Thyroid gland (tissue), 4 donors: Measurements from ENCODE around the gene KNL1. TPM values are rescaled to one million over a fixed set of nuclear protein-coding genes. Genes with fewer than 3 reads are reported as not detected.

Source experiments
- DNase-seq, 2 donors: peaks; one replicate each; pipeline ENCODE4 v3.0.0-alpha.2; 2019
- H3K27ac ChIP-seq, 3 donors: fragments of 200-600 bp; sonication (generic); 1 replicate in 2 of 3; 2 replicates in 1 of 3; pipeline ENCODE4 v1.5.1; 2016 to 2019; ENCODE audit warnings: mild to moderate bottlenecking in 1 of 3, moderate library complexity in 1 of 3
- H3K27me3 ChIP-seq: fragments of 200-600 bp; sonication (generic); one replicate; pipeline ENCODE4 v1.5.1; 2019
- H3K36me3 ChIP-seq, 2 donors: fragments of 200-600 bp; sonication (generic); one replicate each; pipeline ENCODE4 v1.5.1; 2016 to 2019
- H3K4me1 ChIP-seq, 2 donors: fragments of 200-600 bp; sonication (generic); one replicate each; pipeline ENCODE4 v1.5.1; 2017 to 2019
- H3K4me3 ChIP-seq, 3 donors: fragments of 200-600 bp; sonication (generic); replicated peaks in 1 of 3; 1 replicate in 2 of 3; 2 replicates in 1 of 3; pipeline ENCODE4 v1.5.1; 2016; ENCODE audit warnings: mild to moderate bottlenecking in 1 of 3
- H3K9me3 ChIP-seq: fragments of 200-600 bp; sonication (generic); one replicate; pipeline ENCODE4 v1.5.1; 2017
- CTCF ChIP-seq, 6 experiments: fragments of 200-600 bp in 3 of 6; fragments of 450-650 bp in 3 of 6; sonication (generic) in 3 of 6; IDR thresholded peaks; one replicate each; pipeline ENCODE4 v1.5.1; 2016 to 2019; ENCODE audit warnings: antibody characterized with exemption in 6 of 6, mild to moderate bottlenecking in 2 of 6, inconsistent platforms in 1 of 6, moderate library complexity in 1 of 6
- POLR2A ChIP-seq, 2 donors: fragments of 450-650 bp; IDR thresholded peaks; one replicate each; pipeline ENCODE4 v1.6.1; 2017; ENCODE audit warnings: antibody characterized with exemption in 2 of 2, mild to moderate bottlenecking in 2 of 2, moderate library complexity in 1 of 2
- WGBS, 2 donors: methylation state at CpG; one replicate each; pipeline ENCODE4 v1.1.5; 2017; 5-methylcytosine and 5-hydroxymethylcytosine counted together
- intact Hi-C: fragments of 100-400 bp; cut with DNase I; formaldehyde crosslinking; loops from one replicate; pipeline ENCODE4 v1.15.1; 2023
- total RNA-seq, 4 donors: library from RNA; depleted of rRNA; stranded (reverse); fragments of >200 nt; gene quantifications; one replicate each; pipeline ENCODE4 v1.2.3, GENCODE V29; 2016

Gene KNL1
- total RNA-seq, 4 donors from 2014 or later: 0.78 to 3.8 (median 0.93) TPM

GRCh38 chr15:40563426-40563825 is 30.6 kb upstream of the KNL1 start:
- no peaks in the 10 kb centered on the region for H3K27me3 ChIP-seq
- H3K36me3 ChIP-seq: peaks cover 0 to 3% of the 10 kb centered on the region in 2 donors
- DNase-seq: no peak
- H3K27ac ChIP-seq: no peak overlapping the region
- H3K4me3 ChIP-seq: no peak overlapping the region
- intact Hi-C loops: loop anchor here (10.0 kb wide), 1 partner anchor 211 kb away; no protein-coding TSS in a partner anchor
- peaks cover 5 to 13% of the 10 kb centered on the region in 2 donors for H3K4me1 ChIP-seq
- no peak for TF ChIP-seq POLR2A (IDR thresholded peaks at IDR 0.05)
- no peak for TF ChIP-seq CTCF (IDR thresholded peaks at IDR 0.05)
- no peaks in the 10 kb centered on the region for H3K9me3 ChIP-seq

DNA sequence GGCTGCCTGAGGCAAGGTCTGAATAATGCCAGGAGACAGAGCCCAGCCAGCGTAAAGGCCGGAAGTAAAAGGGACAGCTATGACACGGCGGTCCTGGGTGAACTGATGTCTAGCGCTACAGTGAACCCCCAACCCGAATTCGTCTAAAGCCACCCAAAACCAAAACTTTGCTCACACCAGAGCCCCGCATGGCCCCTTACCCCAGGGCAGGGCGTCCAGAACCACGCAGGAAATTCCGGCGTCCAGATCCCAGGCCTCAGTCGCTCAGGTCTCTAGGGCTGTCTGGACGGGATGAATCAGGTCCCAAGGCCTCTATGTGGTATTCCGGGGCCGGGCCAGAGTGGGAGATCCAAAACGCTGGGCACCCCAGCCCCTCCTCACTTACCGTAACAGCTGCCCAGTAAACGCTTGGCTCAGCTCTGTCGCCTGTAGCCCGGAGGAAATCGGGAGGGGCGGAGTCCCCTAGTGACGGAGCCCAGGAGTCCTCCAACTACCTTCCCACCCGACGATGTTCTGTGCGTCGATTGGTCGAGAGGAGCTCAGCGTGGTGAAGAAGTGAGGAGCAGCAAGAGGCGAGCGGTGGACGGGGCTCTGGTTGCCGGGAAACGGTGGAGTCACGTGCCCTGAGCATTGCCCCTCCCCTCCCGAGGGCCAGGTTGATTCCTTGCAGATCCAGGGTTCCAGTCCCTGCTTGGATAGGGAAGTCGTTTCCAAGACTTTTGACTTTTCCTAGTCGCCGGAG is 29.3 kb upstream of the KNL1 start, which contains the start of gene CCDC32:
Gene CCDC32 (minus strand): TSS at position 452 of the 742 bp plus-strand sequence. CDS start 2,027 bp downstream, outside the sequence.
- H3K9me3 ChIP-seq: no peaks in the 10 kb centered on the region
- peak; percentile 98 to 99 for DNase-seq
- TF ChIP-seq CTCF (IDR thresholded peaks at IDR 0.05): no peak
- peak in 1 of 2 donors; percentile 91 for TF ChIP-seq POLR2A (IDR thresholded peaks at IDR 0.05)
- peaks cover 9 to 19% of the 10 kb centered on the region in 2 donors for H3K4me1 ChIP-seq
- H3K36me3 ChIP-seq: peaks cover 0 to 3% of the 10 kb centered on the region in 2 donors
- H3K4me3 ChIP-seq: peak within 1 kb of the TSS; percentile 15 to 61 (median 61)
- intact Hi-C loops: loop anchor here (5.0 to 10.0 kb wide), 2 partner anchors 122 to 210 kb away; partner anchors contain the start of gene BAHD1
- 0% methylated on average over 18 to 28 of the region's 40 CpGs for WGBS, 2 donors
- no peaks in the 10 kb centered on the region for H3K27me3 ChIP-seq
- H3K27ac ChIP-seq: peak within 1 kb of the TSS; percentile 33 to 95 (median 91)

DNA sequence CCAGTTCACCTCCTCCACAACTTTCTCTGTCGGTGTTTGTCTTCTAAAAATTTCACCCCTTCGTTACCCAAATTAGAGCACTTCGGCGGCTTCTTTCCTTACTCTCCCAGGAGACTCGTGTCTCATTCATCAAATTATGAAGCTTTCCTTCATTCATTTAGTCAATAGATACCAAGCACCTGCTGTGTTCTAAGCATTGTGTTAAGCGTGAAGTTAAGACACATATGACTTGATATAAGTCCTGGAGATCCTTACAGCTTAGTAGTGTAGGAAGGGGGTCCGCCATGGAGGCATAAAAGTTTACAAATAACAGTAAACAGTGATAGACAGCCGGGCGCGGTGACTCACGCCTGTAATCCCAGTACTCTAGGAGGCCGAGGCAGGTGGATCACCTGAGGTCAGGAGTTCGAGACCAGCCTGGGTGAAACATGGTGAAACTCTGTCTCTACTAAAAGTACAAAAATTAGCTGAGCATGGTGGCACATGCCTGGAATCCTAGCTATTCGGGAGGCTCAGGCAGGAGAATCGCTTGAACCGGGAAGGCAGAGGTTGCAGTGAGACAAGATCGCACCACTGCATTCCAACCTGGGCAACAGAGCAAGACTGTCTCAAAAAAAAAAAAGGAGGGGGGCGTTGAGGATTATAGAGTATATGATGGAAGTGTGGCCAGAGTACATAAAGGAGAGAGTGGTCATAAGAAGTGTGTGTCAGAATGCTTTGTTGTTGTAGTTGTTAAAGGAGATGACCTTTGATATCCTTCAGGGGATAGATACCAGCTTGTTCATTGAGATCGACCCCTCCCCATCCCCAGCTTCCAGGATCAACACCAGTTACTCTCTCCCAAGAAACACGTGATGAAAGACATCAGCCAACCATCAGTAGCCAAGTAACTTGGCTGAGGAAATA is 28.5 kb upstream of the KNL1 start:
- intact Hi-C loops: loop anchor here (5.0 to 10.0 kb wide), 2 partner anchors 123 to 209 kb away; partner anchors contain the start of gene BAHD1
- no peak for DNase-seq
- WGBS, 2 donors: 48 to 53% methylated on average over 18 to 19 of the region's 20 CpGs
- Histone ChIP-seq H3K9me3 (no peaks in the 10 kb centered on the region), H3K4me1 (peaks cover 15 to 24% of the 10 kb centered on the region in 2 donors), H3K27ac (peak overlapping the region in 2 of 3 donors; percentile 78 to 91), H3K4me3 (peak overlapping the region in 1 of 3 donors; percentile 61), H3K36me3 (peaks cover 0 to 3% of the 10 kb centered on the region in 2 donors), H3K27me3 (no peaks in the 10 kb centered on the region)
- no peak for TF ChIP-seq CTCF (IDR thresholded peaks at IDR 0.05)
- no peak for TF ChIP-seq POLR2A (IDR thresholded peaks at IDR 0.05)

- no peaks in the 10 kb centered on the region for H3K27me3 ChIP-seq
- peaks cover 17 to 24% of the 10 kb centered on the region in 2 donors for H3K4me1 ChIP-seq
- H3K36me3 ChIP-seq: peaks cover 0 to 5% of the 10 kb centered on the region in 2 donors
- H3K4me3 ChIP-seq: no peak overlapping the region
- TF ChIP-seq CTCF (IDR thresholded peaks at IDR 0.05) (no peak), POLR2A (IDR thresholded peaks at IDR 0.05) (no peak)
- intact Hi-C loops: loop anchor here (5.0 to 10.0 kb wide), 2 partner anchors 125 to 208 kb away; partner anchors contain the start of gene BAHD1
- no peak overlapping the region for H3K27ac ChIP-seq
- no peak for DNase-seq
- H3K9me3 ChIP-seq: no peaks in the 10 kb centered on the region
- WGBS, 2 donors: 28 to 47% methylated on average over 7 of the region's 7 CpGs
These were observed 26.9 kb upstream of the KNL1 start for GRCh38 chr15:40567111-40567510.
